C4-2B (cell line): ENCODE measurements around the gene NPIPA3.
"Not testable (repeated sequence)": the region's sequence is repeated elsewhere in the genome, so short reads cannot be mapped to it uniquely, and the experiment has no call there.

Experiments used
- H3K27ac ChIP-seq: fragments of 450-650 bp; 2 replicates; pipeline ENCODE4 v1.5.1; 2017
- ZFX ChIP-seq: fragments of 450-650 bp; IDR thresholded peaks from 2 replicates; pipeline ENCODE4 v1.6.1; 2017
- TF ChIP-seq, protein P1 (sequence below): fragments of 450-650 bp; conservative IDR thresholded peaks from 2 replicates; pipeline ENCODE4 v1.5.1; 2017; ENCODE audit warnings: mild to moderate bottlenecking

NPIPA3 gene

DNA sequence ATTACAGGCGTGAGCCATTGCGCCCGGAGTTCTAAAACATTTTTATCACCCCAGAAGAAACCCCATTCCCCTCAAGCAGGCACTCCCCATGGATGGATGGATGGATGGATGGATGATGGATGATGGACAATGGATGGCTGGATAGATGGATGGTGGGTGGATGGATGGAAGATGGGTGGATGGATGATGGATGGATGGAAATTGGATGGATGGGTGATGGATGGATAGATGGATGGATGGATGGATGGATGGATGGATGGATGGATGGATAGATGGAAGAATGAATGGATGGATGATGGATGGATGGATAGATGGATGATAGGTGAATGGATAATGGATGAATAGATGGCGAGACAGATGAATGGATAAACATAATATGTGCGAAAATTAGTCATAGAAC lies 25.6 kb upstream of the NPIPA3 start:
- TF ChIP-seq, protein P1, sequence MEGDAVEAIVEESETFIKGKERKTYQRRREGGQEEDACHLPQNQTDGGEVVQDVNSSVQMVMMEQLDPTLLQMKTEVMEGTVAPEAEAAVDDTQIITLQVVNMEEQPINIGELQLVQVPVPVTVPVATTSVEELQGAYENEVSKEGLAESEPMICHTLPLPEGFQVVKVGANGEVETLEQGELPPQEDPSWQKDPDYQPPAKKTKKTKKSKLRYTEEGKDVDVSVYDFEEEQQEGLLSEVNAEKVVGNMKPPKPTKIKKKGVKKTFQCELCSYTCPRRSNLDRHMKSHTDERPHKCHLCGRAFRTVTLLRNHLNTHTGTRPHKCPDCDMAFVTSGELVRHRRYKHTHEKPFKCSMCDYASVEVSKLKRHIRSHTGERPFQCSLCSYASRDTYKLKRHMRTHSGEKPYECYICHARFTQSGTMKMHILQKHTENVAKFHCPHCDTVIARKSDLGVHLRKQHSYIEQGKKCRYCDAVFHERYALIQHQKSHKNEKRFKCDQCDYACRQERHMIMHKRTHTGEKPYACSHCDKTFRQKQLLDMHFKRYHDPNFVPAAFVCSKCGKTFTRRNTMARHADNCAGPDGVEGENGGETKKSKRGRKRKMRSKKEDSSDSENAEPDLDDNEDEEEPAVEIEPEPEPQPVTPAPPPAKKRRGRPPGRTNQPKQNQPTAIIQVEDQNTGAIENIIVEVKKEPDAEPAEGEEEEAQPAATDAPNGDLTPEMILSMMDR, result no peak
- TF ChIP-seq ZFX, result no peak
- H3K27ac ChIP-seq, result no peak overlapping the region

DNA sequence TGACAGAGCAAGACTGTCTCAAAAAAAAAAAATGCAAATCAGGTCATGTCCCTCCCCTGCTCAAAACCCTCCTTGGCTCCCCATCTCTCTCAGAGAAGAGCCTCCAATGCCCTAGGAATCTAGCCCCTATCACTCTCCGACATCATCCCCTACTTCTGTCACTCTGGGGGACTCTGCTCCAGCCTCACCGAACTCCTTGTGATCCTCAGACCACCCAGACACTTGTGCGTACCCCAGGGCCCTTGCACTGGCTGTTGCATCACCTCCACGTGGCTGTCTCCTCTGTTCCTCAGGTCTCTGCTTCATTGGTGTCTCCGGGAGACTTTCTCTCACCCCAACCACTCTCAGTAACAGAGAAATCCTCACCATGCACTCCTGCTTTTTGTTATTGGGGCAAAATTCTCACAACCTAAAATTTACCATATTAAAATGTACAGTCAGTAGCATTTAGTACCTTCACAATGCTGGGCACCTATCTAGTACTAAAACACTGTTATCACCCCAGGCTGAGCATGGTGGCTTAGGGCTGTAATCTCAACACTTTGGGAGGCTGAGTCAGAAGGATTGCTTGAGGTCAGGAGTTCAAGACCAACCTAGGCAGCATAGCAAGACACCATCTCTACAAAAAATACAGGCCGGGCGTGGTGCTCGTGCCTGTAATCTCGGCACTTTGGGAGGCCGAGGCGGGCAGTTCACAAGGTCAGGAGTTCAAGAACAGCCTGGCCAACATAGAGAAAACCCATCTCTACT lies 24.3 kb upstream of the NPIPA3 start:
- H3K27ac ChIP-seq, result no peak overlapping the region
- TF ChIP-seq, protein P1, result no peak
- no peak for TF ChIP-seq ZFX

DNA sequence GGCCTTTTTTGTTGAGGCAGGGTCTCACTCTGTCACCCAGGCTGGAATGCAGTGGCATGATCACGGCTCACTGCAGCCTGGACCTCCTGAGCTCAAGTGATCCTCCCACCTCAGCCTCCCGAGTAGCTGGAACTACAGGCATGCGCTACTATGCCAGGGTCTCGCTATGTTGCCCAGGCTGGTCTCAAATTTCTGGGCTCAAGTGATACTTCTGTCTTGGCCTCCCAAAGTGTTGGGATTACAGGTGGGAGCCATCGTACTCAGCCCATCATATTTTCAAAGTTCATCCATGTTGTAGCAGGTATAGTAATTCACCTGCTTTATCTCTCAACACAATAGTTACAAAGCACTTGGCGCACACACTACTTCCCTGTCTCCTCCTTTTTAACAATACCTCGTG lies 22.8 kb upstream of the NPIPA3 start:
- H3K27ac ChIP-seq, result not testable (repeated sequence)

DNA sequence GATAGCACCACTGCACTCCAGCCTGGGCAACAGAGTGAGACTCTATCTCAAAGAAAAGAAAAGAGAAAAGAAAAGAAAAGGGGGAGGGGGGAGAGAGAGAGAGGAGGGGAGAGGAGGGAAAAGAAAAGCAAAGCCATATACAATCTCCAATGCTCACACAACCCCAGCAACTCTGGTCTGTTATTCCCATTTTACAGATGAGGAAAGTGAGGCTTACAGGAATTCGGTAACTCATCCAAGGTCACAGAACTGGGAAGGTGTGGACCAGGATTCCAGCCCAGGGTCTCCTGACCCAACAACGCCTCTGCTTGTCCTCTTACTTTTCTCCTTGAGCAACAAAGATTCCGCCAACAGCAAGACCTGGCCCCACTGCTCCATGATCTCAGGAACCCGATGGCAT lies 22.1 kb upstream of the NPIPA3 start:
- H3K27ac ChIP-seq, result no peak overlapping the region
- TF ChIP-seq ZFX, result no peak
- TF ChIP-seq, protein P1, result no peak

DNA sequence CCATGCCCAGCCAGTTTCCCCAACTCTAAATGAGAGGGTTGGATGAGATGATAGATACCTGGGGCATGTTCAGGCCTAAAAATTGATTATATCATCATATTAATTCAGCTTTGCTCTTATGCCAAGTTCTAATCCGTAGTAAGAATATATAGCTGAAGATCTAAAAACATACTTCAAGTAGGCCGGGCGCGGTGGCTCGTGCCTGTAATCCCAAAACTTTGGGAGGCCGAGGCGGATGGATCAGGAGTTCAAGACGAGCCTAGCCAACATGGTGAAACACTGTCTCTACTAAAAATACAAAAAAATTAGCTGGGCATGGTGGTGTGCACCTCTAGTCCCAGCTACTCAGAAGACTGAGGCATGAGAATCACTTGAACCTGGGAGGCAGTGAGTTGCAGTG lies 21.1 kb upstream of the NPIPA3 start:
- H3K27ac ChIP-seq, result no peak overlapping the region
- no peak for TF ChIP-seq ZFX
- TF ChIP-seq, protein P1, result no peak

DNA sequence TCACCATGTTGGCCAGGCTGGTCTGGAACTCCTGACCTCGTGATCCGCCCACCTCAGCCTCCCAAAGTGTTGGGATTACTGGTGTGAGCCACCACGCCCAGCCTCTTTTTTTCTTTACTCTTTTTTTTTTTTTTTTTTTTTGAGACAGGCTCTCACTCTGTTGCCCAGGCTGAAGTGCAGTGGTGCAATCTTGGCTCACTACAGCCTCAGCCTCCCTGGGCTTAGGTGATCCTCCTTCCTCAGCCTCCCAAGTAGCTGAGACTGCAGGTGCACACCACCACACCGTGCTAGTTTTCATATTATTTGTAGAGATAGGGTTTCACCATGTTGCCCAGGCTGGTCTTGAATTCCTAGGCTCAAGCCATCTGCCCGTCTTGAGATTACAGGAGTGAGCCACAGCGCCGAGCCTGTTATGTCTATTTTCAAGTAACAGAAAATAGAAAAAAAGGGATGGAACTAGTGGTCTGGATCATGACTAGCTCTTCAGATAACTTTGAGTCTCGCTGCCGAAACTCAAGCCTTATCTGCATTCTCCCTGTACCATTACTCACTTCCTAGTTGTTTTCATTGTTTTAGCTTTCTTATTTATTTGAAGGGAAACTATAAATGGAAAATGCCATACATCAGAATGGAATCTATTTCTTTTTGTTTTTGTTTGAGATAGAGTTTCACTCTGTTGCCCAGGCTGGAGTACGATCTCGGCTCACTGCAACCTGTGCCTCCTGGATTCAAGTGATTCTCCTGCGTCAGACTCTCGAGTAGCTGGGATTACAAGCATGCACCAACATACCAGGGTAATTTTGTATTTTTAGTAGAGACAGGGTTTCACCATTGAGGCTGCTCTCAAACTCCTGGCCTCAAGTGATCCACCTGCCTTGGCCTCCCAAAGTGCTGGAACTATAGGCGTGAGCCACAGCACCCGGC lies 17.1 kb upstream of the NPIPA3 start:
- not testable (repeated sequence) for H3K27ac ChIP-seq

DNA sequence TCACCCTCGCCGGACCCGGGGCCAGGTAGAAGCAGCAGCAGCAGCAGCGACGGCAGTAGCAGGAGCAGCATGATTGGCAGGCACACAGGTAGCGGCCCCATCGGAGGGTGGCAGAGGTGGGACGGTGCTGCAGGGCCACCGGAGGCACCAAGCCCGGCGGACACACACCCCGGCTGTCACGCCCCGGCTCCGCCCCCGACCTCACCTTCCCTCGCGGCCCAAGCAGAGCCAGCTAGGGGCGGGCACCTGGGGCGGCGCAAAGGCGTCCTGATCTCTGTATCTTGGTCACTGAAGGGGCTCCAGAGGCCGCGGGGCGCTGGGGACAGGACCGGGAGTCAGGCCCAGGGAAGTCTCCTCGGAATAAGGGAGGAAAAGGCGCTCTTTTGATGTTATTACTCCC lies 9.1 kb upstream of the NPIPA3 start, which contains the start of gene PLA2G10:
Gene PLA2G10, minus strand, starts transcription at position 180 of the 400 bp plus-strand sequence. Its CDS starts 79 bp downstream, at position 101.
- H3K27ac ChIP-seq, result not testable (repeated sequence)

DNA sequence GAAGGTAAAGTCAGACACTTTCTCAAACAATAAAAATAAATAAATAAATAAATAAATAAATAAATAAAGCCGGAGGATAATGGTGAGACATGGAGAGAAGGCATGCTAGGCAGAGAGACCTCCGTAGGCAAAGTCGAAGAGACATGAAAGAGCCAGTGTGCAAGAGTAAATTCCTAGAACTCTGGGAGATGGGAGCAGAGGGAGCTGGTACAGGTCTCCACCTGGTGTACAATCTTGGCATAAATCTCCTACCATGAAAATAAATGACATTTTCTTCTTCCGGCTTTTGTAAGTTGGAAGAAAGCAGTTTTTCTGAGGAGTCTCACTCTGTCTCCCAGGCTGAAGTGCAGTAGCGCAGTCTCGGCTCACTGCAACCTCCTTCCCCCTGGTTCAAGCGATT lies 1.4 kb upstream of the NPIPA3 start:
- TF ChIP-seq, protein P1, result peak; percentile 25
- H3K27ac ChIP-seq, result not testable (repeated sequence)

DNA sequence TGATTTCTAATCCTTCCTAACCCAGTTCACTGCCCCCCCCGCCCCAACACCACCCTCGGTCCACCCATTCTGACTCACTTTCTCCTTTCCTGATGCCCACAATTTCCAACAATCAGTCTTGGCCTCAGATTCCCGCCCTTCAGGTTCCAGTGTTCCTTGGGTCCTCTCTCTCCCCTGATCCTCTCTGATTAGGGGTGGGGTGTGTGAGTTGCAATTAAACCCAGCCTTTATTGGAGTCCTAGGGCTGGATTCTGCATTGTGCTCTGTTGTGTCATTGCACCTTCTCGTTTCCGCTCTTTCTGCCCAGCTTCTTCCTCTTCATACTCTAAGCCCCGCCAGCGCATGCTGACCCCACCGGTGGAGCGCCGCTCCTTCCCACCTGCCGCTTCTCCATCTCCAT lies 539 bp upstream of the NPIPA3 start:
- not testable (repeated sequence) for H3K27ac ChIP-seq

DNA sequence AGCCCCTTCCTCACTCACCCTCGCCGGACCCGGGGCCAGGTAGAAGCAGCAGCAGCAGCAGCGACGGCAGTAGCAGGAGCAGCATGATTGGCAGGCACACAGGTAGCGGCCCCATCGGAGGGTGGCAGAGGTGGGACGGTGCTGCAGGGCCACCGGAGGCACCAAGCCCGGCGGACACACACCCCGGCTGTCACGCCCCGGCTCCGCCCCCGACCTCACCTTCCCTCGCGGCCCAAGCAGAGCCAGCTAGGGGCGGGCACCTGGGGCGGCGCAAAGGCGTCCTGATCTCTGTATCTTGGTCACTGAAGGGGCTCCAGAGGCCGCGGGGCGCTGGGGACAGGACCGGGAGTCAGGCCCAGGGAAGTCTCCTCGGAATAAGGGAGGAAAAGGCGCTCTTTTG lies 30.0 kb downstream of the NPIPA3 start:
- not testable (repeated sequence) for H3K27ac ChIP-seq

DNA sequence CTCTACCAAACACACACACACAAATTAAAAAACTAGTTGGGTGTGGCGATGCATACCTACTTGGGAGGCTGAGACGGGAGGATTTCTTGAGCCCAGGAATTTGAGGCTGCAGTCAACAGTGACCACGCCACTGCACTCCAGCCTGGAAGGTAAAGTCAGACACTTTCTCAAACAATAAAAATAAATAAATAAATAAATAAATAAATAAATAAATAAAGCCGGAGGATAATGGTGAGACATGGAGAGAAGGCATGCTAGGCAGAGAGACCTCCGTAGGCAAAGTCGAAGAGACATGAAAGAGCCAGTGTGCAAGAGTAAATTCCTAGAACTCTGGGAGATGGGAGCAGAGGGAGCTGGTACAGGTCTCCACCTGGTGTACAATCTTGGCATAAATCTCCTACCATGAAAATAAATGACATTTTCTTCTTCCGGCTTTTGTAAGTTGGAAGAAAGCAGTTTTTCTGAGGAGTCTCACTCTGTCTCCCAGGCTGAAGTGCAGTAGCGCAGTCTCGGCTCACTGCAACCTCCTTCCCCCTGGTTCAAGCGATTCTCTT lies 37.7 kb downstream of the NPIPA3 start:
- not testable (repeated sequence) for H3K27ac ChIP-seq

DNA sequence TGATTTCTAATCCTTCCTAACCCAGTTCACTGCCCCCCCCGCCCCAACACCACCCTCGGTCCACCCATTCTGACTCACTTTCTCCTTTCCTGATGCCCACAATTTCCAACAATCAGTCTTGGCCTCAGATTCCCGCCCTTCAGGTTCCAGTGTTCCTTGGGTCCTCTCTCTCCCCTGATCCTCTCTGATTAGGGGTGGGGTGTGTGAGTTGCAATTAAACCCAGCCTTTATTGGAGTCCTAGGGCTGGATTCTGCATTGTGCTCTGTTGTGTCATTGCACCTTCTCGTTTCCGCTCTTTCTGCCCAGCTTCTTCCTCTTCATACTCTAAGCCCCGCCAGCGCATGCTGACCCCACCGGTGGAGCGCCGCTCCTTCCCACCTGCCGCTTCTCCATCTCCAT lies 38.6 kb downstream of the NPIPA3 start:
- not testable (repeated sequence) for H3K27ac ChIP-seq

DNA sequence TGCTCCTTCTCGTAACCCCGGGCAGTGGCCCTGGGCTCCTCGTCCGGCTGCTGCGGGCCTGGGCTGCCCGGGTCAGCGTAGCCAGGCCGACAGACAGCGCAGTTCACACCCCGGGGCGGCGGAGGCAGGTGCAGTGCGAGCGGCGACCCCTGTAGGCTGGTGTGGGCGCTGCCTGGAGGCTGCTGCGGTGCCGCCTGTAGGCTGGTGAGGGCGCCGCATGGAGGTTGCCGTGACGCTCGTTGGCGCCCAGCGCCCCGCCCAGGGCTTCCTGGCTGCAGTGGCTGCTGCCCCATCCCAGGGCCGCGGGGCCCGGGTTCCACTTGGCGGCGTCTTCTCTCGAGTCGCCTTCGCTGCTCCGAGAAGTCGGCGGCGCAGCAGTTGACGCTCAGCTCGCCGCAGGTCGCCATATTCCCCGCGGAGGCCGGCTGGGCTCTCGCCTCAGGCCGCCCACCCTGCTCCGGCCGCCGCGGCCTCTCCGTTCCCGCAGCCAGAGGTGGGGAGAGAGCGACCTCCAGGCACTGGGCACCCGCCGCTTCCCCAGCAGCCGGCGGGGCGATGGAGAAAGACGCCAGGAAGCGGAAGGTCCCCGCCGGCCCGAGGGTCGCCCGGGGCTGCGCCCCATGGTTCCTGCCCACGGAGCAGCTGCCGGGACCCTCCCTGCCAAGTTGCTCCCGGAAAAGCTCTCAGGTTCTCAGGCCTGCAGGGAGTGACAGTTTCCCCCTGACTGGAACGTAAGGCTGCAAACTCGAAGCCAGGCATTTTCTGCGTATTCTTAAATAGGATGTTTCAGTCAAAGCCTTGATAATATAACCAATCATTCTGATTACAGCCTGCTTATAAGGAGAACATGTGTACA lies 39.3 kb downstream of the NPIPA3 start, which contains the start of gene NPIPA2:
Gene NPIPA2, plus strand, starts transcription at position 261 of the 856 bp plus-strand sequence. CDS start 5,533 bp downstream, outside the sequence.
- not testable (repeated sequence) for H3K27ac ChIP-seq
